Stimulated activated CD4-positive, alpha-beta T cell treated with anti-CD3 and anti-CD28 coated beads, Interleukin-12 subunit alpha, Interleukin-12 subunit beta, amount 100 ng/mL, for 24 hours (primary cell): ENCODE results near the gene IRF8.
"Not testable (repeated sequence)": the region's sequence is repeated elsewhere in the genome, so short reads cannot be mapped to it uniquely, and the experiment has no call there.

ENCODE experiments used
- DNase-seq, 2 experiments: peaks; one replicate each; pipeline ENCODE4 v3.0.0-alpha.2; 2020; ENCODE audit warnings: low read depth in 2 of 2

IRF8 gene

GRCh38 chr16:85935391-85935973 lies 36.5 kb downstream of the IRF8 start:
- DNase-seq, result no peak

GRCh38 chr16:85935974-85936760 lies 37.2 kb downstream of the IRF8 start:
- peak; percentile 49 to 63 for DNase-seq

GRCh38 chr16:85936816-85937215 lies 37.9 kb downstream of the IRF8 start:
- no peak for DNase-seq

- no peak for DNase-seq
Measured at GRCh38 chr16:85940214-85940613, 41.3 kb downstream of the IRF8 start.

GRCh38 chr16:85941863-85942644 lies 43.1 kb downstream of the IRF8 start:
- DNase-seq, result no peak

- DNase-seq, result not testable (repeated sequence)
Measured at GRCh38 chr16:85942659-85943058, 43.7 kb downstream of the IRF8 start.

- no peak for DNase-seq
Measured at GRCh38 chr16:85943711-85944110, 44.7 kb downstream of the IRF8 start.

- no peak for DNase-seq
Measured at GRCh38 chr16:85944572-85945423, 45.8 kb downstream of the IRF8 start.

GRCh38 chr16:85945424-85945751 lies 46.4 kb downstream of the IRF8 start:
- no peak for DNase-seq

- no peak for DNase-seq
Measured at GRCh38 chr16:85946541-85947124, 47.7 kb downstream of the IRF8 start.

GRCh38 chr16:85947230-85948137 lies 48.5 kb downstream of the IRF8 start:
- peak in 1 of 2 experiments; percentile 54 for DNase-seq

GRCh38 chr16:85948138-85948509 lies 49.2 kb downstream of the IRF8 start:
- no peak for DNase-seq

- no peak for DNase-seq
Measured at GRCh38 chr16:85948616-85949265, 49.8 kb downstream of the IRF8 start.

- DNase-seq, result no peak
Measured at GRCh38 chr16:85950136-85950918, 51.4 kb downstream of the IRF8 start.

- DNase-seq, result no peak
Measured at GRCh38 chr16:85952197-85952596, 53.2 kb downstream of the IRF8 start.

GRCh38 chr16:85952811-85953210 lies 53.8 kb downstream of the IRF8 start:
- DNase-seq, result no peak

- no peak for DNase-seq
Measured at GRCh38 chr16:85954927-85955519, 56.1 kb downstream of the IRF8 start.

GRCh38 chr16:85955566-85955965 lies 56.6 kb downstream of the IRF8 start:
- peak in 1 of 2 experiments; percentile 35 for DNase-seq

GRCh38 chr16:85956426-85956825 lies 57.5 kb downstream of the IRF8 start:
- no peak for DNase-seq
